NCI-H69 (cell line): ENCODE measurements around the gene CSK.
A peak's percentile ranks its signal among the peaks of the same experiment; 100 is the strongest.

ENCODE experiments used
- DNase-seq: peaks from one replicate; lab custom pipeline; 2025; lab: John Stamatoyannopoulos, UW

CSK gene

GRCh38 chr15:74787251-74788041 is 5.6 kb downstream of the CSK start:
- peak; percentile 39 for DNase-seq

DNA sequence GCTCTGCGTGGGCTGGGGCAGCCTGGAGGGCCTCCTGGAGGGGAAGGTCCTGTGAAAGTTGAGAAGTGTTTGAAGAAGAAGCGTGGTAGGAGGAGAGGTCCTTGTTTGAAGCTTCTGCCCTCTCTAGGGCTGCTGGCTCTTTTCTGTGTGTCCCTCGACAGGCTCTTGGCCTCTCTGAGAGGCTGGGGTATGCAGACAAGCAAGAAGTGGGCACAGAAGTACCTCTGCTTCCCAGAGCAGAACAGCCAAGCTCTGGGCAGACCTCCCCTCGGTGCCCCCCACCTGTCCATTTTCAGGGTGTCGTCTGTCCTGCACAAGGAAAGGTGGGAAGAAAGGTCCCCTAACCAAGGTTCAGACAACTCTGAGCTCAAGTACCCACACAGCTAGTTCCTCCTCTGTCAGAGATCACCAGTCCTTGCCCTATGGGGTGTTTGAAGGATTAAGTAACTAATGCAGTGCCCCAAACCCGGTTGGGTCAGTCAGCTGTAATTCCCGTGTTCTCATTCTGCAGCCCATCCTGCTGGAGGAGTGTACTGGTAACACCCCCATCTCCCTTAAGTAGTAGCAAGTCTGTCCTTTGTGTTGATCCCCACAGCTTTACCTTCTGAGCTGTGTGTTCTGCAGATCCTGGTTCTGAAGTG is 6.3 kb downstream of the CSK start:
- no peak for DNase-seq

DNA sequence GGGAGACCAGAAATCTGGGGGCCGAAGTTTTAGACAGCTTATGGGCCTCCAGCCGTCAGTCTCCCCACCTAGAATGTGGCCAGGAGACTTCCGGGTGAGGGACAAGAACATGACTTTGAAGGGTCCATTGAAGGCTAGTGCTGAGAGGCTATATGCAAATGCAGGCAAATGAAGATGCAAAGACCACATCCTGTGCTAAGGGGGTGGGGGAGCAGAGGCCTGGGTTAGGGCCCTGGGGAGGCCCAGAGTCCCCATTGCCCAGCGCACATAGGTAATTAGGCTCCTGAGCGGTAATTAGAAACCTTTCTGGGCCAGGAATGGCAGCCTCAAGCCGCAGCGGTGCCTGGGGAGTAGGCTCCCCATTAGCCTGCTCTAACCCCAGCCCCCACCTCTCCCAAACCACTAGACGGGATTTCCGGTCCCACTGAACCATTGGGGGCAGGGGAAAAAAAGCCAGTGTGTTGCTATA is 6.8 kb downstream of the CSK start:
- DNase-seq, result peak; percentile 16

DNA sequence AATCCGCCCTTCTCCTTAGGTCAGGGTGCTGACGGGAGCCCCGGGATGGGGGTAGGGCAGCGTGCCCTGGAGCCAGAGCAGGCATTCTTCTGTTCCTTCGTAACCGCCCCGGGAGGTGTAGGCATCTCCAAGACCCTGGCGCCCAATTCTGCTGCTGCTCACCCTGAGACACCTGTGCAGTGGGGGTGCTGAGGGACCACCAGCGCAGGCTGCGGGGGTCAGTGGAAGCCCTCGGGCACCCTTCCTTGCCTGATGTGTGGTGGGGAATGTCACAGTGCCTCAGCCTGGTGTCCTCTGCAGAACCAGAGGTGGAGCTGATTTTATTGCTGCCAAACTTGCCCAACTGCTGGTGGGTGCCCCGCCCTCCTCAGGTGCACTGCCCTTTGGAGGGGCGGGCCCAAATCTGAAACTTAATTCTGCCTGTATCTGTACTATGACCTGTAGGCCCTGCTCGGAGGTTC is 7.3 kb downstream of the CSK start:
- DNase-seq, result no peak

DNA sequence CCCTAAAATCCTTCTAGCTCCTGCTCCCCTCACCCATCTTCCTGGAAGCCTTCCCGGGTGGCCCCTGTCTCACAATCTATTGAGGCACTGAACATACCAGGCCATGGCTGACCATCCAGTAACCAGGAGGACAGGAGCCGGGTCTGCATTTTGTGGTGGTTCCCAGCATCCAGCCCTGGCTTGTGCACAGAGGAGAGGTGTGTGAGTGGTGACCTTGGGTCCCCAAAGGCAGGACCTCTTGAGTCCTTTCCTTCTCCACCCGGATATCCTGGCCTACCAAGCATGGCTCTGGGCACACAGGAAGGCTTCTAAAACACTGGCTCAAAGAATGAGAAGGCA is 7.8 kb downstream of the CSK start:
- no peak for DNase-seq

- no peak for DNase-seq
These were observed 8.4 kb downstream of the CSK start for GRCh38 chr15:74790080-74790916.

GRCh38 chr15:74791007-74791406 is 9.1 kb downstream of the CSK start:
- no peak for DNase-seq

GRCh38 chr15:74791667-74792066 is 9.8 kb downstream of the CSK start:
- DNase-seq, result no peak

- no peak for DNase-seq
These were observed 10.5 kb downstream of the CSK start for GRCh38 chr15:74792227-74793016.

DNA sequence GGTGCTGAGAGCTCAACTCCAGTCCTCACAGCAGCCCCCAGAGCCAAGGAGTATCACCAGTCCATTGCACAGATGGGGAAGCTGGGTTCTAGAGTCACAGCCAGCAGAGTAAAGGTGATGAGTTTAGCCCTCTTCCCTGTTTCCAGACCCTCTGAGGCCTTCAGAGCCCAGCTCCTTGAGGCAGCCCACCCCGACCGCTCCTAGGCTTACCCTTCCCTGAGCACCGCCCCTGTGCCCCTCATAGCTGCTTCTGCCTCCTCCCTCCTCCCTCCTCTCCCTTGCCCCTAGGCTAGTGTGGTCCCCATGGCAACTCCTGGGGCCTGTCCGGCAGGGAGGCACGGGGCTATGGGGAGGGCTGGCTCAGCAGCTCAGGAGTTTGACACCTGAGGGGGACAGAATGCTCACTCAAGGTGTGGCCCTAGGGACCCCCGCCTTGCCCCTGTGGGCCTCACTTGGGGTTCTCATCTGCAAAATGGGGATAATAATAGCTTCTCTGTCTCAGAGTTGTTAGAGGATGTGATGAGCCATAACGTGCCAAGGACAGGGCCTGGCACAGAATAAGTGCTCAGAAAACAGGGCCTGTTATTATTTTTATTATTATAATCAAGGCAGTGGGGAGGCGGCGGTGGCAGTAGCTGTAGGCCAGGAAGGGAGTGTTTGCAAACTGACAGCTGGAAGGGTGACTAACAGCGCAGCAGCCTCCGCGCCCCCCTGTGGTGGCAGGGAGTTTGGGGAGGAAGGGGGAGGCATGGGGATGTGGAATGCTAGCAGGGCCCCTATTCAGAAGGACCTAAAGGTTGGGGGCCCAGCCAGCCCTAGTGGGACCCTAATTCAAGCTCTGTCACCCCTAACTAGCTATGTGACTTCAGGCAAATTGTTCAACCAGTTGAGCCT is 11.5 kb downstream of the CSK start:
- DNase-seq, result peak; percentile 70

- no peak for DNase-seq
These were observed 12.5 kb downstream of the CSK start for GRCh38 chr15:74794248-74794969.

DNA sequence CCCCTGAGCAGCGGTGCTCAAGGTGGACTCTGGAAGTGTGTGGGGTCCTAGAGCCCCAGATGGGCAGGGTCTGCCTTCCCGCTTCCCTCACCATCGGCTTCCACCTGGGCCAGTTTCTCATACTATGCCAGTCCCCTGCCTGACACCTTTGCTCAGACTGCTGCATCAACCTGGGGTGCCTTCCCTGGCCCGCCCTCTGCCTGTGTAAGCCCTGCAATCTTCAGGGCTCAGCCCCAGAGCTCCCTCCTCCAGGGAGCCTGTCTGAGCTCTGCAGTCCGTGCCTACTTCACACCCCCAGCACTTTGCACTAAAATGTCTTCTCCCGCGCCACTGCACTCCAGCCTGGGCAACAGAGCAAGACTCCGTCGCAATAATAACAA is 13.1 kb downstream of the CSK start:
- DNase-seq, result no peak

GRCh38 chr15:74795966-74796625 is 14.2 kb downstream of the CSK start:
- DNase-seq, result no peak

DNA sequence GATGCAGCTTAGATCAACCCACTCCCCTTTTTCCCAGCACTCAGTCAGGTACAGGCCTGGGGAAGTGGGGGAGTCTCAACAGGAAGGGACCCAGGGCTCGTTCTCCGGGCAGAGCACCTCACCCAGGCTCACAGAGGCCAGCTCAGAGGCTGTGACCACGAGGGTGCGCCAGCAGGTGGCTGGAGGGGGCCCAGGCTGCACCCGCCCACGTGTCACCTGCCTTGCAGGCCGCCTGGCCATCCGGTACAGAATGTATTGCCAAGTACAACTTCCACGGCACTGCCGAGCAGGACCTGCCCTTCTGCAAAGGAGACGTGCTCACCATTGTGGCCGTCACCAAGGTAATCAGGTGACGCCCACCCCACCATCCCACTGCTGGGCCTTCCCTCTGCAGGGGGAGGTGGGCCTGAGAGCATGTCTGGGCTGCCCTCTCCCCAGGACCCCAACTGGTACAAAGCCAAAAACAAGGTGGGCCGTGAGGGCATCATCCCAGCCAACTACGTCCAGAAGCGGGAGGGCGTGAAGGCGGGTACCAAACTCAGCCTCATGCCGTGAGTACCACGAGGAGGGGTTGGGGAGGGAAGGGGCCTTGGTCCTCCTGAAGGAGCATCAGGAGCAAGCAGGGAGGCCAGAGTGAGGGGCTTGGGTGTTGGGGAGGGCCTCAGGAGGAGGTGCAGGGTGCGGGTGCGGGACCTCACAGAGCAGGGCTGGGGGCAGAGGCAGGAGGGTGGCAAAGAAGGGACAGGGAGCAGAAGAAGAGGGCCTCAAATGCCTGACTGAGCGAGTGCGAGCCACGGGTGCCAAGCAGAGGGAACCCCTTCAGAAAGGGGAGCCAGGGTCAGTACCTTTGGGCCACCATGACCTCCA is 16.7 kb downstream of the CSK start:
- no peak for DNase-seq

DNA sequence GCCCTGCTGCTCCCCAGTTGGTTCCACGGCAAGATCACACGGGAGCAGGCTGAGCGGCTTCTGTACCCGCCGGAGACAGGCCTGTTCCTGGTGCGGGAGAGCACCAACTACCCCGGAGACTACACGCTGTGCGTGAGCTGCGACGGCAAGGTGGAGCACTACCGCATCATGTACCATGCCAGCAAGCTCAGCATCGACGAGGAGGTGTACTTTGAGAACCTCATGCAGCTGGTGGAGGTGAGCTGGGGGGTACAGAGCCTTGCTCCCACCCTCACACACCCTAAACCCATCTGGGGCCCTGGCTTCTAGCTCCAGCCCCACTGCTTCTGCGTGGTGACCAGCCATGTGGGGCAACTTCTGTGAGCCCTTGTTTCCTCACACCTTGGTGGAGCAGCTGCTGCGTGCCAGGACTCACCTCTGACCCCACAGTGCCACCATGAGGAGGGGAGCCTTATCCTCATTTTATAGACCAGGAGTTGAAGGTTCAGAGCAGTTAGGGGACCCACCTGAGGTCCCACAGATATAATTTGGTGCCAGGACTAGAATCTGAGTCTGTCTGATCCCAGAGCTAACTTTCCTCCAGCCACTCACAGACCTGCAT is 17.5 kb downstream of the CSK start:
- no peak for DNase-seq

GRCh38 chr15:74799856-74800558 is 18.1 kb downstream of the CSK start:
- DNase-seq, result peak; percentile 76

- DNase-seq, result no peak
These were observed 18.7 kb downstream of the CSK start for GRCh38 chr15:74800559-74801094.
